VCaP (cell line): ENCODE results near the gene RARS1.
"Not testable (repeated sequence)": the region's sequence is repeated elsewhere in the genome, so short reads cannot be mapped to it uniquely, and the experiment has no call there.

Experiments
- H3K27ac ChIP-seq: fragments of 450-650 bp; 2 replicates; pipeline ENCODE4 v1.5.1; 2017
- TF ChIP-seq, protein P1 (sequence below): fragments of 450-650 bp; conservative IDR thresholded peaks from 2 replicates; pipeline ENCODE4 v1.5.1; 2017; ENCODE audit warnings: mild to moderate bottlenecking, moderate library complexity

The RARS1 gene

GRCh38 chr5:168531191-168531590 is 44.9 kb downstream of the RARS1 start:
- no peak overlapping the region for H3K27ac ChIP-seq

GRCh38 chr5:168531987-168532864 is 46.0 kb downstream of the RARS1 start:
- no peak overlapping the region for H3K27ac ChIP-seq
- TF ChIP-seq, protein P1, sequence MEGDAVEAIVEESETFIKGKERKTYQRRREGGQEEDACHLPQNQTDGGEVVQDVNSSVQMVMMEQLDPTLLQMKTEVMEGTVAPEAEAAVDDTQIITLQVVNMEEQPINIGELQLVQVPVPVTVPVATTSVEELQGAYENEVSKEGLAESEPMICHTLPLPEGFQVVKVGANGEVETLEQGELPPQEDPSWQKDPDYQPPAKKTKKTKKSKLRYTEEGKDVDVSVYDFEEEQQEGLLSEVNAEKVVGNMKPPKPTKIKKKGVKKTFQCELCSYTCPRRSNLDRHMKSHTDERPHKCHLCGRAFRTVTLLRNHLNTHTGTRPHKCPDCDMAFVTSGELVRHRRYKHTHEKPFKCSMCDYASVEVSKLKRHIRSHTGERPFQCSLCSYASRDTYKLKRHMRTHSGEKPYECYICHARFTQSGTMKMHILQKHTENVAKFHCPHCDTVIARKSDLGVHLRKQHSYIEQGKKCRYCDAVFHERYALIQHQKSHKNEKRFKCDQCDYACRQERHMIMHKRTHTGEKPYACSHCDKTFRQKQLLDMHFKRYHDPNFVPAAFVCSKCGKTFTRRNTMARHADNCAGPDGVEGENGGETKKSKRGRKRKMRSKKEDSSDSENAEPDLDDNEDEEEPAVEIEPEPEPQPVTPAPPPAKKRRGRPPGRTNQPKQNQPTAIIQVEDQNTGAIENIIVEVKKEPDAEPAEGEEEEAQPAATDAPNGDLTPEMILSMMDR, result no peak

More at GRCh38 chr5:168531191-168531590, 44.9 kb downstream of the RARS1 start:
- TF ChIP-seq, protein P1, result no peak

GRCh38 chr5:168534351-168534750 is 48.1 kb downstream of the RARS1 start:
- H3K27ac ChIP-seq, result not testable (repeated sequence)

DNA sequence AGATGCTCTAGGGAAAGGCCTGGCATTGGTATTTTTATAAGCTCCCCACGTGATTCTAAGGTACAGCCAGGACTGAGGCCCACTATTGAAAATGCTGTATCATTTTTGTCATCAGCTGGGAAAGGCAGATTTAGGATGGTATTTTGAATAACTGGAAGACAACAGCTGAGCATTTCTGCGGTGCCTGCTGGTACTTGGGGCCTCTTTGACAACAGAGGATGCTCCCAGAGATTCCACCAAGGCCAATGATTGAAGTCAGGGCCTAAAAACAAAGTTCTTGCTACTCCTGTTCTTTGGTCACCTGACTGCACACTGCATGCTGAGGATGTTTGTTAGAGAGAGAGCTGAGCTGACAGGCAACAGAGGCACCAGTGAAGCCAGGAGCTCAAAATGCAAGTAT is 50.9 kb downstream of the RARS1 start:
- H3K27ac ChIP-seq, result no peak overlapping the region
- TF ChIP-seq, protein P1, result no peak

- TF ChIP-seq, protein P1, result no peak
- H3K27ac ChIP-seq, result no peak overlapping the region
Measured at GRCh38 chr5:168549554-168549953, 63.3 kb downstream of the RARS1 start.

DNA sequence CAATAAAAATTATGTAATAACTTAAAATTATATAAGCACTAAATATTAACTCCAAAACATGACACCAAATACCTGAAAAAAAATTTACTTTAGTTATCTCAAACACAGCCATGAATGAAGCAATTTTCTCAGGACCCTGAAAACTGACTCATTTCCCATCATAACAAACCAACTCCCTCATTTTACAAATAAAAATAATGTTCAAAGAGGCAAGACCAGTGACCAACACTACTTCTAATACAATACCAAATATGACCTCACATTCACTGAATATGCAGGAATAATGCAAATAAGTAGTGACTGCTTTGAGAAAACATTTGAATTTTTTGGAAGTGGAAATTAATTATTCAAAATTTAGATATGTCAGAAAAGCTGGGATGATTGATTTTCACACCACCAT is 64.4 kb downstream of the RARS1 start:
- no peak overlapping the region for H3K27ac ChIP-seq
- TF ChIP-seq, protein P1, result no peak

- TF ChIP-seq, protein P1, result no peak
- no peak overlapping the region for H3K27ac ChIP-seq
Measured at GRCh38 chr5:168552146-168552545, 65.9 kb downstream of the RARS1 start.

GRCh38 chr5:168553377-168554130 is 67.3 kb downstream of the RARS1 start:
- TF ChIP-seq, protein P1, result no peak
- no peak overlapping the region for H3K27ac ChIP-seq
